ENCODE measurements around the gene RASA3.

DNA sequence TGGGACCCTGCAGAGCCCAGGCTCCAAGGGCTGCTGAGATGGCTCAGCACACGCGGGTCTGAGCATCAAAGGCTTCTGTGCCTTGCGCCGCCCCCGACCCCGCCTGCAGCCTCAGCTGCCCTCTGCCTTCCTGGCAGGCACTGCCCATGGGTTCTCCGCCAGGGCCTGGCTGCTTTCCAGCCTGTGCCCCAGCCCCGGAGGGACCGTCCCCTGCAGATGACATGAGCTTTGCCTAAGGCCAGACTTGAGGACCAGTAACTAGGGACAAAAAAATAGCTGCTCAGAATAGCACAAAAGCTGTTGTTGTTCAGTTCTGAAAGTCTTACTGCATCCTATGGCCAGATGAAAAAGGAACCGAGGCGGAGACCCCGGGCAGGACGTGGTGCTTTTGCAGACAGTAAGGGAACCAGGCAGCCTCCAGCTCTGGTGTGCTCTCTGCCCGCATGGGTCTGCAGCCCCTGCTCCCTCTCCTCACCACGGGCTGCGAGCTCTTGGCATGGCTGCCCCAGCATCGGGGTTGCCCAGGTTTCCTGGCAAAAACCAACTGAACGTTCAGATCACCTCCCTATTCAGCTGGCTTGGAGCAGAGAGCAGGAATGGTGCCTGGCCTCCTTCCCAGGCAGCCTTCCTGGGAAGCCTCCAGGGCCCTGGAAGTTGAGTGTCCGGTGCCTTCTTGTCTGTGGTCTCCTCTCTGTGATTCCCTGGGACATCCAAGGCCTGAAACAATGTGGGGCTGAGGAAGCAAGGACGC, 34.1 kb upstream of the RASA3 start:
- TF ChIP-seq, protein P1, sequence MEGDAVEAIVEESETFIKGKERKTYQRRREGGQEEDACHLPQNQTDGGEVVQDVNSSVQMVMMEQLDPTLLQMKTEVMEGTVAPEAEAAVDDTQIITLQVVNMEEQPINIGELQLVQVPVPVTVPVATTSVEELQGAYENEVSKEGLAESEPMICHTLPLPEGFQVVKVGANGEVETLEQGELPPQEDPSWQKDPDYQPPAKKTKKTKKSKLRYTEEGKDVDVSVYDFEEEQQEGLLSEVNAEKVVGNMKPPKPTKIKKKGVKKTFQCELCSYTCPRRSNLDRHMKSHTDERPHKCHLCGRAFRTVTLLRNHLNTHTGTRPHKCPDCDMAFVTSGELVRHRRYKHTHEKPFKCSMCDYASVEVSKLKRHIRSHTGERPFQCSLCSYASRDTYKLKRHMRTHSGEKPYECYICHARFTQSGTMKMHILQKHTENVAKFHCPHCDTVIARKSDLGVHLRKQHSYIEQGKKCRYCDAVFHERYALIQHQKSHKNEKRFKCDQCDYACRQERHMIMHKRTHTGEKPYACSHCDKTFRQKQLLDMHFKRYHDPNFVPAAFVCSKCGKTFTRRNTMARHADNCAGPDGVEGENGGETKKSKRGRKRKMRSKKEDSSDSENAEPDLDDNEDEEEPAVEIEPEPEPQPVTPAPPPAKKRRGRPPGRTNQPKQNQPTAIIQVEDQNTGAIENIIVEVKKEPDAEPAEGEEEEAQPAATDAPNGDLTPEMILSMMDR (IDR thresholded peaks at IDR 0.05): no peak
- TF ChIP-seq POLR2A (IDR thresholded peaks at IDR 0.05) (no peak), POLR2AphosphoS5 (IDR thresholded peaks at IDR 0.05) (no peak)

All from sigmoid colon (tissue), 4 donors.